ENCODE results near the gene SHC1. TPM values are rescaled to one million over a fixed set of nuclear protein-coding genes. Genes with fewer than 3 reads are reported as not detected.

Gene SHC1
- total RNA-seq, 2 donors from 2014 or later, result 98.3 to 104 TPM

DNA sequence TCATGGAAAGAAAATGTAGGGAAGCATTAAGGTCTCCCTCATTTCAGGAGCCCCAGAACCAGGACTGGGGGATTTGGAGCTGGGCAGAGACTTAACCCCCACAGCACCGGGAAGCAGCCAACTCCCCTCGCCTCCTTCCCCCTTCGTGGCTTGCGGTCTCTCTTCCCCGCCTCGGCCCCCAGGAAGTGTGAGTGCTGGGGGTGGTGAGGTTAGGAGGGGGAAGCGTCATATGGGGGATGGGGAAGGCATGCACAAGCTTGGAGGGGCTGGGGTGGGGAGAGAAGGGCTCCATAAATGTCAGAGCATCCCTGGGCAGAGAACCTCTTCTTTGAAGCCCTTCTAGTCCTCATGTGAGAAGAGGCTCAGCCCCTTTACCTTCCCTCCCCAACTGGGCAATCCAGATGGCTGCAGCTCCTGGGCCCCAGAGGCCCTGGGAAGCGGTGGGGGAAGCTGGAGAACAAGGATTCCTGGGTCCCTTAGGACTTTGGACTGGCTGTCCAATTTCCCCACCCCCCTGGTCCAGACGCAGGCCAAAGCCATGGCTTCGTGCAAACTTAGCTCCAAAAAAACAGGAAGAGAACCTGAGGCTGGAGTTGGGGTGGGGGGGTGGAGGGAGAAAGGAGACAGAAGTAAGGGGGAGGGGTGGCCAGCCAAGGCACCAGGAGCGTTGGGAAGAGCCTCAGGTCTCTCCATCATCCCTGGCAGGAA lies 39.8 kb upstream of the SHC1 start:
- Histone ChIP-seq H3K4me1 (peaks cover 56% of the 10 kb centered on the region), H3K4me3 (peak overlapping the region; percentile 41), H3K27ac (peak overlapping the region; percentile 94), H3K9ac (ENCODE audit: low read depth in 2 of 2, low read length in 2 of 2) (peak overlapping the region in 1 of 2 donors; percentile 100), H3K27me3 (no peaks in the 10 kb centered on the region), H3K36me3 (peaks cover 13% of the 10 kb centered on the region), H3K9me3 (no peaks in the 10 kb centered on the region)
- peak; percentile 37 for DNase-seq
- intact Hi-C loops (cut with DNase I), result no loop called here
- TF ChIP-seq, protein P1, sequence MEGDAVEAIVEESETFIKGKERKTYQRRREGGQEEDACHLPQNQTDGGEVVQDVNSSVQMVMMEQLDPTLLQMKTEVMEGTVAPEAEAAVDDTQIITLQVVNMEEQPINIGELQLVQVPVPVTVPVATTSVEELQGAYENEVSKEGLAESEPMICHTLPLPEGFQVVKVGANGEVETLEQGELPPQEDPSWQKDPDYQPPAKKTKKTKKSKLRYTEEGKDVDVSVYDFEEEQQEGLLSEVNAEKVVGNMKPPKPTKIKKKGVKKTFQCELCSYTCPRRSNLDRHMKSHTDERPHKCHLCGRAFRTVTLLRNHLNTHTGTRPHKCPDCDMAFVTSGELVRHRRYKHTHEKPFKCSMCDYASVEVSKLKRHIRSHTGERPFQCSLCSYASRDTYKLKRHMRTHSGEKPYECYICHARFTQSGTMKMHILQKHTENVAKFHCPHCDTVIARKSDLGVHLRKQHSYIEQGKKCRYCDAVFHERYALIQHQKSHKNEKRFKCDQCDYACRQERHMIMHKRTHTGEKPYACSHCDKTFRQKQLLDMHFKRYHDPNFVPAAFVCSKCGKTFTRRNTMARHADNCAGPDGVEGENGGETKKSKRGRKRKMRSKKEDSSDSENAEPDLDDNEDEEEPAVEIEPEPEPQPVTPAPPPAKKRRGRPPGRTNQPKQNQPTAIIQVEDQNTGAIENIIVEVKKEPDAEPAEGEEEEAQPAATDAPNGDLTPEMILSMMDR (IDR thresholded peaks at IDR 0.05), result no peak

DNA sequence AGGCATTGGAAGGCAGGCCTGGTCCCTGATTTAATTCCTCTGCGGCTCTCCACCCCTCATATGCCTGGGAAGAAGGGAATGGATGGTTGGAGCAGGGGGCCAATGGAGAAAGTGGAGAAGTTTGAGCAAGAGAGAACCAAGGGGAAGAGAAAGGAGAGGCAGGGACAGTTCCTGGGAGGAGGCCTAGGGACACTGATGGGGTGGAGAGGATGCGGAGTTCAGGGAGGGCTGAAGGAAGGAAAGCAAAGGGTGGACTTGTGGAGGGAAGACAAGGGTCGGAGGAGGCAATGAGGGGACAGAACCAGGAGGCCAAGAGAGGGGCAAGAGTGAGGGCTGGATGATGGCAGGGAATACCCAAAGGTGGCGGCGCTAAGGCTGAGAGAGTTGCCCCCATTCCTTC lies 39.2 kb upstream of the SHC1 start:
- Histone ChIP-seq H3K36me3 (peaks cover 7% of the 10 kb centered on the region), H3K27me3 (no peaks in the 10 kb centered on the region), H3K27ac (peak overlapping the region; percentile 94), H3K9me3 (no peaks in the 10 kb centered on the region), H3K9ac (ENCODE audit: low read depth in 2 of 2, low read length in 2 of 2) (peak overlapping the region in 1 of 2 donors; percentile 100), H3K4me3 (peak overlapping the region; percentile 41), H3K4me1 (peaks cover 62% of the 10 kb centered on the region)
- DNase-seq, result no peak
- intact Hi-C loops (cut with DNase I), result no loop called here
- TF ChIP-seq, protein P1 (IDR thresholded peaks at IDR 0.05), result no peak

DNA sequence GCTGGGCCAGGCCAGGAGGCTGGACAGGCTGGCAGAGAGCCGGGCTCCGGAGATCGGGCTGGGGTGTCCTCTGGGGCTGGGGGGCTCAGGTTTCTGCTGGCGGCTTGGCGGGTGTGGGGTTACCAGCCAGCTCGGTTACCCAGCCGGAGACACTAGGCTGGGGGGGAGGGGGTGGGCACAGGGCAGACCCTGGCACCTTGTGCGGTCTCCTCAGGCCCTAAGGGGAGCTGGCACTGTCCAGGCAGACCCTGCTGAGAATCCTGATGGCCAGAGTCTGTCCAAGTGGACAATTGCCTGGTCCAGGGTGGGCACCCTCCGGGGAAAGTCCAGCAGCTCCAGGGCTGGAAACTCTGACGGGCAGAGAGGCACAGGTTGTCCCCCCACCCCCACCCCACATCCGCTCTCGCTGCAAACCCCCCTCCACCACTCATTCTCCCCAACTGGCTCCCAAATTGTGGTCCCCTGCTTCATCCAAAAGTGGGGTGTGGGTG lies 38.7 kb upstream of the SHC1 start:
- H3K9ac ChIP-seq (ENCODE audit: low read depth in 2 of 2, low read length in 2 of 2), result peak overlapping the region; percentile 71 to 100
- no peaks in the 10 kb centered on the region for H3K27me3 ChIP-seq
- peak overlapping the region; percentile 94 for H3K27ac ChIP-seq
- peaks cover 62% of the 10 kb centered on the region for H3K4me1 ChIP-seq
- no peak for DNase-seq
- peaks cover 2% of the 10 kb centered on the region for H3K36me3 ChIP-seq
- TF ChIP-seq, protein P1 (IDR thresholded peaks at IDR 0.05), result no peak
- no peaks in the 10 kb centered on the region for H3K9me3 ChIP-seq
- H3K4me3 ChIP-seq, result peak overlapping the region; percentile 41
- intact Hi-C loops (cut with DNase I), result no loop called here

DNA sequence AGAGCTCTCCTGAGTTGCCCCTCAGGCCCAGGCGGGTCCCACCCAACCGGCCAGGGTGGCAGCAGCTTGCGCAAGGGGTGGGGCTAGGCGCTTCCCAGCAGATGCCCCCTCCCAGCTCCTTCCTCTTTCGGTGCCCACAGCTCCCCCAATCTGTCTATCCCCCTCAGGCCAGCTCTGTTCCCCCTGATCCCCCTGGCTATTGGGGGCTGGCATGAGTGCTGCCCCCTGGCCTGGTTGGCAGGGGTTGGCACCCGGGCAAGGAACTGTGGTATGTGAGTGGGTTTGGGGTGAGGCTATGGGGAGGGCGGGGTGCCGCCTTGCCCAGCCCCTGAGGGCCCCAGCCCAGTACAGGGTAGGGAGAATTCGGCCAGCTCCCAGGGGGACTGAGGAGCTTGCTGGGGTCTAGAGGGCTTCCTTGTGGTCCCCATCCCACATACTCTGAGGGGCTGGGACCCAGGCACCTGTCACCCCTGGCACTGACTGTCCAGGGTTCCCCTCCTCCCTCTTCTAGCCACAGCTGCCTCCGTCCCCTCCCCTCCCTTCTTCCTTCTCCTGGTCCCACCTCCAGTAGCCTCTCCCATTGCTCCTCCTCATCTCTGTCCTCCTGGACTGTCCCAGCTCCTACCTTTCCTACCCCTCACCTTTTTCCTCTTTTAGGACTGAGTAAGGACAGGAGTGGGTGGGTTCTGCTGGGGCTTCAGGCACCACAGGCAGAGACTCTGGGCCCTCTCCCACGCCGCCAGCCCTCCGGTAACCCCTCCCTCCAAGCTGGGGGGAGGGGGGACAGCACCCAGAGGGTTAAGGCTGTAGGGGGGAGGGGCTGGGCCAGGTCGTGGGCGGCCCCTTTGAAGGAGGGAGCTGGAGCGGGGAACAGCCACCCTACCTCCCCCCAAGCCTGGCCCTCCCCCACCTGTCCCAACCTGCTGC lies 37.7 kb upstream of the SHC1 start:
- DNase-seq, result peak; percentile 76
- intact Hi-C loops (cut with DNase I), result no loop called here
- Histone ChIP-seq H3K4me3 (peak overlapping the region; percentile 41), H3K27me3 (no peaks in the 10 kb centered on the region), H3K4me1 (peaks cover 57% of the 10 kb centered on the region), H3K36me3 (no peaks in the 10 kb centered on the region), H3K27ac (peak overlapping the region; percentile 94), H3K9ac (ENCODE audit: low read depth in 2 of 2, low read length in 2 of 2) (peak overlapping the region; percentile 71 to 100), H3K9me3 (no peaks in the 10 kb centered on the region)
- TF ChIP-seq, protein P1 (IDR thresholded peaks at IDR 0.05), result no peak

DNA sequence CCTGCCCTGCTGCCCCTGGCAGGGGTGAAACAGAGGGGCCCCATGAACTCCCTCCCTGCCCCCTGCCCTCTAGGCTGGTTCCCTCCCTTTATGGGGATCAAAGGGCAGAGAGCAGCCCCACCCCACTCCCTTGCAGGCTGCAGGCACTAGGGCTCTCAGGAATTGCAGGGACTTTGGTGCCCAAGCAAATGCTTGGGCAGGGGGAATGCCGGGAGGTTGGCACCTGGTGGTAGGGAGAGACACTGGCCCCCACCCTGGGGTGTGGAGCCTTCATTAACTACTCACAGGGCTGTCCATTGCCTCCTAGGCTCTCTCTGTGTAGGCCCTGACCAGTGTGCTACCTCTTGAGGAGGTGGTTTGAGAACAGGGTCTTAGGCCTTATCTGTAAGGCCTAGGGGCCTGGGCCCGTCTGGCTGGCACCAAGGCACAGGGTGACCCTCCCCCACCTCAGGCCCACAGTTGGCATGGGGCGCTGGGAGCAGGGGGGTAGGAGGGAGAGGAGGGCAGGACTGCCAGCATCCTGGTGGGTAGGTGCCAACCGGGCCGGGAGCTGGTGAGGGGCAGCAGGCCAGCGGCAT lies 36.8 kb upstream of the SHC1 start:
- Histone ChIP-seq H3K27ac (peak overlapping the region; percentile 94), H3K9ac (ENCODE audit: low read depth in 2 of 2, low read length in 2 of 2) (peak overlapping the region; percentile 61 to 100), H3K36me3 (no peaks in the 10 kb centered on the region), H3K27me3 (no peaks in the 10 kb centered on the region), H3K4me1 (peaks cover 47% of the 10 kb centered on the region), H3K4me3 (peak overlapping the region; percentile 41), H3K9me3 (no peaks in the 10 kb centered on the region)
- DNase-seq, result peak; percentile 93
- TF ChIP-seq, protein P1 (IDR thresholded peaks at IDR 0.05), result no peak
- intact Hi-C loops (cut with DNase I), result no loop called here

Data from colonic mucosa (tissue), 4 donors.